Cardiac muscle cell (in vitro differentiated cells and primary cell): ENCODE results near the gene ARL15. TPM values are rescaled to one million over a fixed set of nuclear protein-coding genes. Genes with fewer than 3 reads are reported as not detected.
"Not testable (repeated sequence)": the region's sequence is repeated elsewhere in the genome, so short reads cannot be mapped to it uniquely, and the experiment has no call there.

Source experiments
- DNase-seq, 2 donors: peaks; one replicate each; pipeline versions ENCODE4 v3.0.0 to v3.0.0-alpha.2; 2010 to 2017; ENCODE audit warnings: low read depth in 1 of 2, low spot score in 1 of 2
- H3K27ac ChIP-seq: fragments of 200-600 bp; sonication (generic); 2 replicates; pipeline ENCODE4 v1.5.1; 2016
- H3K27me3 ChIP-seq: fragments of 200-600 bp; sonication (generic); 2 replicates; pipeline ENCODE4 v1.6.0; 2016; ENCODE audit warnings: control low read depth
- H3K36me3 ChIP-seq: fragments of 200-600 bp; sonication (generic); 2 replicates; pipeline ENCODE4 v1.5.1; 2016; ENCODE audit warnings: control low read depth
- H3K4me1 ChIP-seq: fragments of 200-600 bp; sonication (generic); 2 replicates; pipeline ENCODE4 v1.8.1; 2017; ENCODE audit warnings: low read depth, mild to moderate bottlenecking, mixed run types
- H3K4me3 ChIP-seq: fragments of 200-600 bp; sonication (generic); 2 replicates; pipeline ENCODE4 v1.5.1; 2016; ENCODE audit warnings: mild to moderate bottlenecking
- H3K9me3 ChIP-seq: fragments of 200-600 bp; sonication (generic); 2 replicates; pipeline ENCODE4 v1.5.1; 2017; ENCODE audit warnings: low read depth, mild to moderate bottlenecking, control low read depth
- CTCF ChIP-seq: IDR thresholded peaks from 2 replicates; pipeline ENCODE4 v1.5.1; 2012; ENCODE audit warnings: low read depth, mild to moderate bottlenecking, low read length
- polyA plus RNA-seq: library from polyadenylated mRNA; unstranded; fragments of >200 nt; fragmentation: Nextera tagmentation; extraction: Ambion mirVana; gene quantifications from 2 replicates; pipeline ENCODE4 v1.2.1, GENCODE V29; 2016
- total RNA-seq: library from RNA; depleted of rRNA; stranded (reverse); fragments of >200 nt; gene quantifications from 2 replicates; pipeline ENCODE4 v1.2.3, GENCODE V29; 2016

The ARL15 gene
- total RNA-seq (27.4 and 31.6 TPM in 2 replicates), polyA plus RNA-seq (21.8 and 23.2 TPM in 2 replicates)

- no peaks in the 10 kb centered on the region for H3K9me3 ChIP-seq
- H3K27me3 ChIP-seq = no peaks in the 10 kb centered on the region
- no peaks in the 10 kb centered on the region for H3K36me3 ChIP-seq
- DNase-seq = peak; percentile 97 to 99
- H3K27ac ChIP-seq = peak within 1 kb of the TSS; percentile 84
- H3K4me3 ChIP-seq = peak within 1 kb of the TSS; percentile 98
- no peak for TF ChIP-seq CTCF
- H3K4me1 ChIP-seq = peaks cover 13% of the 10 kb centered on the region
Observed at GRCh38 chr5:54310433-54311175, at the start of gene ARL15. ARL15 (minus strand) TSS chr5:54310573.

GRCh38 chr5:54360089-54360488, 49.7 kb upstream of the ARL15 start:
- no peaks in the 10 kb centered on the region for H3K27me3 ChIP-seq
- H3K4me1 ChIP-seq = no peaks in the 10 kb centered on the region
- no peaks in the 10 kb centered on the region for H3K36me3 ChIP-seq
- no peak for TF ChIP-seq CTCF
- H3K27ac ChIP-seq = no peak overlapping the region
- no peaks in the 10 kb centered on the region for H3K9me3 ChIP-seq
- DNase-seq = peak in 1 of 2 donors; percentile 73
- H3K4me3 ChIP-seq = no peak overlapping the region

- no peaks in the 10 kb centered on the region for H3K4me1 ChIP-seq
- H3K27ac ChIP-seq = no peak overlapping the region
- no peaks in the 10 kb centered on the region for H3K27me3 ChIP-seq
- H3K9me3 ChIP-seq = no peaks in the 10 kb centered on the region
- no peak for TF ChIP-seq CTCF
- DNase-seq = no peak
- H3K4me3 ChIP-seq = no peak overlapping the region
- no peaks in the 10 kb centered on the region for H3K36me3 ChIP-seq
Observed at GRCh38 chr5:54357408-54358058, 47.2 kb upstream of the ARL15 start.

GRCh38 chr5:54353933-54354564, 43.7 kb upstream of the ARL15 start:
- not testable (repeated sequence) for H3K9me3 ChIP-seq, H3K27ac ChIP-seq, DNase-seq, H3K36me3 ChIP-seq, H3K27me3 ChIP-seq, H3K4me1 ChIP-seq, H3K4me3 ChIP-seq

- H3K36me3 ChIP-seq, DNase-seq, H3K4me3 ChIP-seq, H3K27me3 ChIP-seq, H3K9me3 ChIP-seq, H3K4me1 ChIP-seq, H3K27ac ChIP-seq: not testable (repeated sequence)
Observed at GRCh38 chr5:54352580-54352979, 42.2 kb upstream of the ARL15 start.

- no peak for DNase-seq
- Histone ChIP-seq H3K36me3 (no peaks in the 10 kb centered on the region), H3K4me3 (no peak overlapping the region), H3K9me3 (no peaks in the 10 kb centered on the region), H3K27ac (no peak overlapping the region), H3K27me3 (no peaks in the 10 kb centered on the region), H3K4me1 (peaks cover 3% of the 10 kb centered on the region)
- no peak for TF ChIP-seq CTCF
Observed at GRCh38 chr5:54347221-54347865, 37.0 kb upstream of the ARL15 start.
